ENCODE measurements around the gene TMEM151B.

DNA sequence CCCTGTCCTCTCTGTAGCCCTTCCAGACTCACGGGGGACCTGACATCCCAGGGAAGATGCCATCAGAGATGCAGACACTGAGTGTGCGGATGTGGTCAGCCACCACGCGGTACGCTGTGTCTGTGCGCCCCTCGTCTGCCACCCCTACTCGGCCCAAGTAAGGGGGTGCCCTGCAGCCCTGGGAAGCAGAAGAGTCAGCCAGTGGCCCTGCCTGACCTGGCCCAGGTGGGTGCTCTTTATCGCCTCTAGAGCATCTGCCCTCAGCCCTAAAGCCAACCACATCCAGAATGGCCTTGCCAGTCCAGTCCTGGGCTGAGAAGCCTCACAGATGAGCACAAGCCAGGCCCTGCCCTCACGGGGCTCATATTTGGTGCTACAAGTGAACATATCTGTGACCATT is 37.0 kb downstream of the TMEM151B start:
- TF ChIP-seq POLR2A (IDR thresholded peaks at IDR 0.05; ENCODE audit: low read length) (no peak), GATA1 (IDR thresholded peaks at IDR 0.05; ENCODE audit: low read depth, low read length) (no peak)

Data from erythroblast (primary cell).